Keratinocyte (primary cell): ENCODE data around the gene SLC32A1. TPM values are rescaled to one million over a fixed set of nuclear protein-coding genes. Genes with fewer than 3 reads are reported as not detected.

ENCODE experiments used
- DNase-seq: peaks from one replicate; pipeline ENCODE4 v3.0.0-alpha.2; 2011; ENCODE audit warnings: low read depth, missing footprints, low spot score
- FAIRE-seq: peaks from 2 replicates; lab custom pipeline; 2011; peaks lifted over from hg19 to GRCh38; lab: Jason Lieb, UNC
- H2AFZ ChIP-seq: 2 replicates; pipeline ENCODE4 v1.6.0; 2012; ENCODE audit warnings: low read length, control low read depth, inconsistent platforms; ENCODE audit not compliant: control insufficient read depth
- H3K27ac ChIP-seq: 2 replicates; pipeline ENCODE4 v1.5.1; 2011; ENCODE audit warnings: low read length; ENCODE audit not compliant: control insufficient read depth, insufficient read depth
- H3K27me3 ChIP-seq: 3 replicates; pipeline ENCODE4 v1.6.0; 2011; ENCODE audit warnings: low read length; ENCODE audit not compliant: control insufficient read depth, insufficient read depth; ENCODE audit errors: extremely low read depth
- H3K36me3 ChIP-seq, 2 experiments: 2 replicates in 1 of 2; 3 replicates in 1 of 2; pipeline ENCODE4 v1.5.1; 2011; ENCODE audit warnings: low read length in 2 of 2, mild to moderate bottlenecking in 1 of 2; ENCODE audit not compliant: control insufficient read depth in 2 of 2, insufficient read depth in 2 of 2; ENCODE audit errors: extremely low read depth in 1 of 2
- H3K4me1 ChIP-seq: 3 replicates; pipeline ENCODE4 v1.5.1; 2011; ENCODE audit warnings: low read length; ENCODE audit not compliant: control insufficient read depth, insufficient read depth; ENCODE audit errors: extremely low read depth
- H3K4me2 ChIP-seq: 3 replicates; pipeline ENCODE4 v1.6.0; 2011; ENCODE audit warnings: low read depth, low read length; ENCODE audit not compliant: control insufficient read depth, insufficient read depth; ENCODE audit errors: extremely low read depth
- H3K4me3 ChIP-seq, 3 experiments: fragments of 200-600 bp in 1 of 3; sonication (generic) in 1 of 3; 2 replicates in 2 of 3; 3 replicates in 1 of 3; pipeline ENCODE4 v1.5.1; 2011 to 2016; ENCODE audit warnings: low read length in 3 of 3, mild to moderate bottlenecking in 3 of 3, control low read depth in 2 of 3, inconsistent platforms in 1 of 3, low read depth in 1 of 3, mixed read lengths in 1 of 3, mixed run types in 1 of 3, moderate library complexity in 1 of 3; ENCODE audit not compliant: control insufficient read depth in 2 of 3, insufficient read depth in 2 of 3; ENCODE audit errors: extremely low read depth in 1 of 3
- H3K79me2 ChIP-seq: 2 replicates; pipeline ENCODE4 v1.6.0; 2012; ENCODE audit warnings: low read length; ENCODE audit not compliant: control insufficient read depth, insufficient read depth
- H3K9ac ChIP-seq: 3 replicates; pipeline ENCODE4 v1.6.0; 2011; ENCODE audit warnings: low read length; ENCODE audit not compliant: control insufficient read depth, insufficient read depth; ENCODE audit errors: extremely low read depth
- H3K9me1 ChIP-seq: 3 replicates; pipeline ENCODE4 v1.6.0; 2011; ENCODE audit warnings: low read length; ENCODE audit not compliant: control insufficient read depth, insufficient read depth; ENCODE audit errors: extremely low read depth
- H3K9me3 ChIP-seq: 2 replicates; pipeline ENCODE4 v1.5.1; 2012; ENCODE audit warnings: low read depth, low read length; ENCODE audit not compliant: control insufficient read depth
- H4K20me1 ChIP-seq: 3 replicates; pipeline ENCODE4 v1.6.0; 2011; ENCODE audit warnings: low read length; ENCODE audit not compliant: control insufficient read depth, insufficient read depth; ENCODE audit errors: extremely low read depth
- CTCF ChIP-seq, 3 experiments: IDR thresholded peaks in 1 of 3; conservative IDR thresholded peaks in 1 of 3; optimal IDR thresholded peaks in 1 of 3; 2 replicates in 2 of 3; 3 replicates in 1 of 3; pipeline versions ENCODE3 to v1.5.1; 2011; ENCODE audit warnings: low read length in 3 of 3, mild to moderate bottlenecking in 3 of 3, moderate library complexity in 2 of 3, control low read depth in 1 of 3, inconsistent platforms in 1 of 3; ENCODE audit not compliant: insufficient read depth in 2 of 3; ENCODE audit errors: extremely low read depth in 1 of 3
- EZH2 ChIP-seq: IDR thresholded peaks from one replicate; pipeline ENCODE4 v1.6.1; 2012; ENCODE audit warnings: inconsistent platforms, mild to moderate bottlenecking, low read length, moderate library complexity
- dilution Hi-C: fragments of 300-500 bp; cut with MboI; formaldehyde crosslinking; loops from one replicate; pipeline ENCODE4 v1.7.0; 2020; ENCODE audit warnings: low sequenced_read_pairs; ENCODE audit not compliant: extremely low pct_ligation_motif_present
- polyA plus RNA-seq, 5 experiments: library from polyadenylated mRNA; depleted of rRNA in 3 of 5; stranded (reverse) in 3 of 5; stranded (forward) in 1 of 5; unstranded in 1 of 5; fragments of >200 nt; gene quantifications; 1 replicate in 1 of 5; 2 replicates in 3 of 5; 3 replicates in 1 of 5; pipeline versions ENCODE4 v1.2.1 to v1.2.3, GENCODE V29; 2011 to 2012; ENCODE audit warnings: missing spikeins in 2 of 5, low read depth in 1 of 5, low replicate concordance in 1 of 5

The SLC32A1 gene
- polyA plus RNA-seq, 1 donor (not counting 4 experiments of a cell fraction or from before 2014, with no cell fraction given) = not detected

- no peaks in the 10 kb centered on the region for H3K79me2 ChIP-seq
- H3K4me3 ChIP-seq = no peak overlapping the region
- dilution Hi-C loops = no loop called here
- TF ChIP-seq EZH2 (peak; percentile 98), CTCF (optimal IDR thresholded peaks at IDR 0.05 in 1 of 3, IDR thresholded peaks at IDR 0.05 in 1 of 3, conservative IDR thresholded peaks at IDR 0.05 in 1 of 3; ENCODE audit: extremely low read depth in 1 of 3, insufficient read depth in 2 of 3, low read length in 3 of 3) (no peak)
- peaks cover 11% of the 10 kb centered on the region for H4K20me1 ChIP-seq
- peaks cover 2% of the 10 kb centered on the region for H3K9me3 ChIP-seq
- no peaks in the 10 kb centered on the region for H3K9me1 ChIP-seq
- H3K4me2 ChIP-seq = no peak overlapping the region
- H2AFZ ChIP-seq = no peak overlapping the region
- H3K27me3 ChIP-seq = peaks cover 92% of the 10 kb centered on the region
- H3K27ac ChIP-seq = no peak overlapping the region
- peaks cover 17% of the 10 kb centered on the region for H3K4me1 ChIP-seq
- DNase-seq = no peak
- H3K36me3 ChIP-seq = no peaks in the 10 kb centered on the region
- no peak overlapping the region for H3K9ac ChIP-seq
- no peak for FAIRE-seq
Observed at GRCh38 chr20:38728911-38729642, 4.8 kb downstream of the SLC32A1 start.

GRCh38 chr20:38729767-38730166 is 5.5 kb downstream of the SLC32A1 start:
- Histone ChIP-seq H3K36me3 (no peaks in the 10 kb centered on the region), H3K9me3 (peaks cover 2% of the 10 kb centered on the region), H3K4me3 (no peak overlapping the region), H3K9me1 (no peaks in the 10 kb centered on the region), H3K27me3 (peaks cover 92% of the 10 kb centered on the region), H2AFZ (no peak overlapping the region), H4K20me1 (peaks cover 11% of the 10 kb centered on the region), H3K9ac (no peak overlapping the region), H3K4me1 (peaks cover 17% of the 10 kb centered on the region), H3K79me2 (no peaks in the 10 kb centered on the region), H3K27ac (no peak overlapping the region), H3K4me2 (no peak overlapping the region)
- TF ChIP-seq EZH2 = no peak
- TF ChIP-seq CTCF (optimal IDR thresholded peaks at IDR 0.05 in 1 of 3, IDR thresholded peaks at IDR 0.05 in 1 of 3, conservative IDR thresholded peaks at IDR 0.05 in 1 of 3; ENCODE audit: extremely low read depth in 1 of 3, insufficient read depth in 2 of 3, low read length in 3 of 3) = no peak
- dilution Hi-C loops = no loop called here
- no peak for FAIRE-seq
- no peak for DNase-seq
